GM19397 (cell line): ENCODE data around the gene CCDC47.
A peak's percentile ranks its signal among the peaks of the same experiment; 100 is the strongest.

Source experiments
- ATAC-seq: cut with Tn5 transposase; IDR thresholded peaks from one replicate; pipeline ENCODE4 v1.9.1; 2021; ENCODE audit warnings: mild to moderate bottlenecking, moderate library complexity; ENCODE audit not compliant: unreplicated experiment

Gene CCDC47

GRCh38 chr17:63699638-63700527, 73.5 kb downstream of the CCDC47 start, which contains the start of gene LIMD2:
LIMD2 (minus strand) TSS chr17:63700125; CDS start chr17:63699298, 827 bp downstream.
- peak; percentile 23 for ATAC-seq

- ATAC-seq: peak; percentile 36
These were observed 74.3 kb downstream of the CCDC47 start for GRCh38 chr17:63698886-63699637.

- ATAC-seq: no peak
These were observed 75.0 kb downstream of the CCDC47 start for GRCh38 chr17:63698381-63698885.

GRCh38 chr17:63697341-63698286, 75.8 kb downstream of the CCDC47 start:
- no peak for ATAC-seq

GRCh38 chr17:63696381-63696961, 76.9 kb downstream of the CCDC47 start:
- ATAC-seq: no peak

GRCh38 chr17:63695889-63696288, 77.5 kb downstream of the CCDC47 start:
- no peak for ATAC-seq
